ENCODE data around the gene GGT6.

GRCh38 chr17:4547118-4547906 lies 13.1 kb downstream of the GGT6 start:
- TF ChIP-seq CTCF (IDR thresholded peaks at IDR 0.05) (no peak), POLR2A (IDR thresholded peaks at IDR 0.05) (no peak)
